Brain microvascular endothelial cell (primary cell): ENCODE data around the gene GPX6.
A peak's percentile ranks its signal among the peaks of the same experiment; 100 is the strongest.
"Not testable (repeated sequence)": the region's sequence is repeated elsewhere in the genome, so short reads cannot be mapped to it uniquely, and the experiment has no call there.

Experiments
- DNase-seq: peaks from one replicate; pipeline ENCODE4 v3.0.0-alpha.2; 2020
- H3K27ac ChIP-seq: fragments of 250-450 bp; sonication (Bioruptor Pico); 2 replicates; pipeline ENCODE4 v1.5.1; 2020; ENCODE audit warnings: mild to moderate bottlenecking, moderate library complexity
- H3K27me3 ChIP-seq: fragments of 250-450 bp; sonication (Bioruptor Pico); replicated peaks from 2 replicates; pipeline ENCODE4 v1.5.1; 2020; ENCODE audit warnings: mild to moderate bottlenecking
- H3K36me3 ChIP-seq: fragments of 250-450 bp; sonication (Bioruptor Pico); replicated peaks from 2 replicates; pipeline ENCODE4 v1.5.1; 2020; ENCODE audit warnings: mild to moderate bottlenecking
- H3K4me3 ChIP-seq: 2 replicates; pipeline ENCODE4 v1.5.1; 2011; ENCODE audit warnings: low read depth, mild to moderate bottlenecking, control low read depth, low read length, moderate library complexity
- in situ Hi-C: cut with HindIII; loops from 2 replicates; pipeline ENCODE4 v1.10.0; 2017; ENCODE audit warnings: low sequenced_read_pairs, low pct_ligation_motif_present
- TF ChIP-seq, protein P1 (sequence below): IDR thresholded peaks from 2 replicates; pipeline ENCODE4 v1.5.1; 2011; ENCODE audit warnings: low read depth, mild to moderate bottlenecking, moderate library complexity, low read length, control low read depth, inconsistent platforms; ENCODE audit errors: missing control alignments

Gene GPX6

DNA sequence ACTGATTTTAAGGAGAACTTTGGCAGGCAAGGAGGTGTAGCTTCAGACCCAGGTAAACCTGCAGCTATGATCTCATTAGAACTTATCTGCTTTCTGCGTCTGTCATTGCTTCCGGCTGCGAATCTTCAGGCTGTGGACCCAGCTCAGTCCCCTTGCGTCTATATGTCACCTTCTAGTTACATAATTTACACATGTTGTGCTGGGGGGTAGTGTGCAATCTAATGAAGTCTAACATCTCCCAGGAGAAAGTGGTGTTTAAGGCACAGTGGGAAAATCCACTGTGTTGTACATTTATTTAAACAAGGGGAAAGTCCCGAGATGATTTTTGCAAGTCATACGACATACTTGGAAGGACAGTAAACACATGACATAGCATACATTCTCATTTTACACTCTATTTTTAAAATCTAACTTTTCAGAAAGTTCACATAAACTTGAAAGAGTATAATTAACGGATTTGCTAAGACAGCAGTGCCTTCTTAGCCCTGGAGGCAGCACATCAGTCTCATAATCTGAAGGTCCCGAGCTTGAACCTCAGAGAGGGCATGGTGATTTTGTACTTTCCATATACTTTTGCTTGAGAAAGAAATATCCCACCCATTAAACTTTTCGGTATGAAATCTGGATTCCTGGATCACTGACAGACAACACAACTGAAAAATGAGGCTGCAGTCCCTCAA lies 35.2 kb downstream of the GPX6 start:
- DNase-seq: no peak
- no peak overlapping the region for H3K27ac ChIP-seq
- no peaks in the 10 kb centered on the region for H3K36me3 ChIP-seq
- TF ChIP-seq, protein P1, sequence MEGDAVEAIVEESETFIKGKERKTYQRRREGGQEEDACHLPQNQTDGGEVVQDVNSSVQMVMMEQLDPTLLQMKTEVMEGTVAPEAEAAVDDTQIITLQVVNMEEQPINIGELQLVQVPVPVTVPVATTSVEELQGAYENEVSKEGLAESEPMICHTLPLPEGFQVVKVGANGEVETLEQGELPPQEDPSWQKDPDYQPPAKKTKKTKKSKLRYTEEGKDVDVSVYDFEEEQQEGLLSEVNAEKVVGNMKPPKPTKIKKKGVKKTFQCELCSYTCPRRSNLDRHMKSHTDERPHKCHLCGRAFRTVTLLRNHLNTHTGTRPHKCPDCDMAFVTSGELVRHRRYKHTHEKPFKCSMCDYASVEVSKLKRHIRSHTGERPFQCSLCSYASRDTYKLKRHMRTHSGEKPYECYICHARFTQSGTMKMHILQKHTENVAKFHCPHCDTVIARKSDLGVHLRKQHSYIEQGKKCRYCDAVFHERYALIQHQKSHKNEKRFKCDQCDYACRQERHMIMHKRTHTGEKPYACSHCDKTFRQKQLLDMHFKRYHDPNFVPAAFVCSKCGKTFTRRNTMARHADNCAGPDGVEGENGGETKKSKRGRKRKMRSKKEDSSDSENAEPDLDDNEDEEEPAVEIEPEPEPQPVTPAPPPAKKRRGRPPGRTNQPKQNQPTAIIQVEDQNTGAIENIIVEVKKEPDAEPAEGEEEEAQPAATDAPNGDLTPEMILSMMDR: no peak
- peaks cover 18% of the 10 kb centered on the region for H3K27me3 ChIP-seq
- in situ Hi-C loops: no loop called here
- no peak overlapping the region for H3K4me3 ChIP-seq

DNA sequence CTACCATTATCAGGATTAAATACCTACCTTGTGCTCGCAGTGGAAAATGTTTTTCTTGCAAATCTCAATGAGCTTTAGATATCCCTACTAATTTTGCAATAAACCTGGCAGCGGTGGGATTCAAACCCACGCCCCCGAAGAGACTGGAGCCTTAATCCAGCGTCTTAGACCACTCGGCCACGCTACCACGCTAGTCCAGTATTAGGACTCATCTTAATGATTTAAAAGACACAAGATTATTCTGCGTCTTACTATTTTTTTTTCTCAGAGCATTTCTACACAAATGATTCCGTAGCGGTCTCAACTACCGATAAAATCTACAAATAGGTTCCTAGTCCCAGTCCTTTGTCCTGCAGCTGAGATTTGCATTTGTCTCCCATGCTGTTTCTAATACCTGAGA lies 37.1 kb downstream of the GPX6 start:
- TF ChIP-seq, protein P1: no peak
- in situ Hi-C loops: no loop called here
- Histone ChIP-seq H3K36me3 (no peaks in the 10 kb centered on the region), H3K27me3 (peaks cover 18% of the 10 kb centered on the region), H3K27ac (no peak overlapping the region), H3K4me3 (peak overlapping the region; percentile 31)
- DNase-seq: peak; percentile 28

DNA sequence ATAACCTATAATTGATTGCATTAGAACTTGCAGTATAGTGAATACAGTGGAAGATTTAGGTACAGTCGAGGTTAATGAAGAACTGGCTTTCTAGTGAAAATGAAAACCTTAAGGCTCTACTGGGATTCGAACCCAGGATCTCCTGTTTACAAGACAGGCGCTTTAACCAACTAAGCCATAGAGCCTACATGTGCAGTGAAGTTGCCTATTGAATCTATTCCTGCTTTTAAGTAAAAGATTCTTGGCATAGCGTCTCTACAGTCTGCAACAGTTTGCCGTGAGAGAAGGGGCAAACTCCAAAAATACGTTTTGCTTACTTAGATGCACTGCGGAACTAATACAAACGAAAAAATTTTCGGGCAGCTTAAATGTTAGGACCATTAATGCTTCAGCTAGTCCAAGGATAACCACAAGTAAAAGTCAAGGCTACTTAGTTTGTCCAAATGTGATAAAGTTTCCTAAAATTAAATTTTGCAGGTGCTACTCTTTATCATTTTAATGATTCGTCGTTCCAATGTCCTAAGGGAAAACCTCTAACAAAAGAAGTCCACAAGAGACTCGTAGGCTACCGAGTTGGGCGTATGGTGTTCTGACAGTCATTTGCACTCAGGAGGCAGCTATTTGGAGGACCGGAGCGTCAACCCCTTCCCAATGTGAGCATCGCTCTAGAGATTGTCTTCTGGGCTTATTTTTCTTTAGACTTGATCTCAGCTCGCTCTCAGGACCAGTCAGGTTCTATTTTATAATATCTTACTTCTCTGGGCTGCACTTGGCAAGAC lies 41.0 kb downstream of the GPX6 start:
- in situ Hi-C loops: no loop called here
- TF ChIP-seq, protein P1: no peak
- no peak overlapping the region for H3K27ac ChIP-seq
- H3K4me3 ChIP-seq: peak overlapping the region; percentile 60
- H3K27me3 ChIP-seq: no peaks in the 10 kb centered on the region
- DNase-seq: peak; percentile 85
- H3K36me3 ChIP-seq: no peaks in the 10 kb centered on the region

DNA sequence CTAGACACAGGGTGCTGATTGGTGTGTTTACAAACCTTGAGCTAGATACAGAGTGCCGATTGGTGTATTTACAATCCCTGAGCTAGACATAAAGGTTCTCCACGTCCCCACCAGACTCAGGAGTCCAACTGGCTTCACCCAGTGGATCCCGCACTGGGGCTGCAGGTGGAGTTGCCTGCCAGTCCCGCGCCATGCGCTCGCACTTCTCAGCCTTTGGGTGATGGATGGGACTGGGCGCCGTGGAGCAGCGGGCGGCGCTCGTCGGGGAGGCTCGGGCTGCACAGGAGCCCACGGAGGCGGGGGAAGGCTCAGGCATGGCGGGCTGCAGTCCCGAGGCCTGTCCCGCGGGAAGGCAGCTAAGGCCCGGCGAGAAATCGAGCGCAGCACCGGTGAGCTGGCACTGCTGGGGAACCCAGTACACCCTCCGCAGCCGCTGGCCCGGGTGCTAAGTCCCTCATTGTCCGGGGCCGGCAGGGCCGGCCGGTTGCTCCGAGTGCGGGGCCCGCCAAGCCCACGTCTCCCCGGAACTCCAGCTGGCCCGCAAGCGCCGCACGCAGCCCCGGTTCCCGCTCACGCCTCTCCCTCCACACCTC lies 46.3 kb downstream of the GPX6 start:
- H3K27me3 ChIP-seq, DNase-seq, H3K36me3 ChIP-seq, H3K27ac ChIP-seq, H3K4me3 ChIP-seq, in situ Hi-C loops: not testable (repeated sequence)

DNA sequence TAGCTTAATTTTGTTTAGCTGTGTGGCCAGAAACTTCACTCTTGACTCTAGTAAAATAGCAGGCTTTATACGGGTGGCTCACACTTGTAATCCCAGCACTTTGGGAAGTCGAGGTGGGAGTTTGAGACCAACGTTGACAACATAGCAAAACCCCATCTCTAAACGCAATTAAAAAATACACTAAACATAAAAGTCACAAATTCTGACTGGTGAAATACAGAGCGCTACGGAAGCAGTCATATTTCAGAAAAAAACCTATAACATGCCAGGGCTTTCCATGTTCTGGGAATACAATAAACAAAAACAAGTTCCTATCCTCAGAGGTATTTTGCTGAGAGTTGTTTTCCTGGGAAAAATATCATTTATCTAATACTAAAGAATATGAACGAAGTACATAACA lies 47.5 kb downstream of the GPX6 start:
- Histone ChIP-seq H3K36me3 (no peaks in the 10 kb centered on the region), H3K27me3 (peaks cover 4% of the 10 kb centered on the region), H3K4me3 (no peak overlapping the region), H3K27ac (no peak overlapping the region)
- TF ChIP-seq, protein P1: no peak
- in situ Hi-C loops: no loop called here
- no peak for DNase-seq

DNA sequence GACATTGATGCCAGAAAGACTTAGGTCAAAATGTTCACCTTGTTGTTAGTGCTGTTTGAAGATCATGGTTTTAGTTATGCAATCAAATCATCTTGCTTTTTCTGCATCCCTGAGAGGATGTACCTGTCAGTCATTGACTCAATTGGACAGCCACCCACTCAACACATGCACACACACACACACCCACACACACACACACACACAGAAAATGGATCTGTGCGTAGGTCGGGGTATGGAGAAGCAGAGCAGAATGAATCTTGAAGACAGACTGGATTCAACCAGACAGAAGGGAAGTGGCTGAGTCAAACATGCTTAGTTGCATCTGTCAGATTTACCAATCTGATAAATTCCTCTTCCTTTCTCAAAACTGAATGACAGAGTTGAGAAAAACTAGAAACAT lies 53.2 kb downstream of the GPX6 start:
- peaks cover 4% of the 10 kb centered on the region for H3K27me3 ChIP-seq
- TF ChIP-seq, protein P1: no peak
- no peak overlapping the region for H3K4me3 ChIP-seq
- no peaks in the 10 kb centered on the region for H3K36me3 ChIP-seq
- DNase-seq: no peak
- in situ Hi-C loops: no loop called here
- H3K27ac ChIP-seq: no peak overlapping the region
